ENCODE data around the gene GABRA4. TPM values are rescaled to one million over a fixed set of nuclear protein-coding genes. Genes with fewer than 3 reads are reported as not detected.

The GABRA4 gene
- total and polyA plus RNA-seq, 12 donors, result 2.4 to 57.1 (median 25.4) TPM

DNA sequence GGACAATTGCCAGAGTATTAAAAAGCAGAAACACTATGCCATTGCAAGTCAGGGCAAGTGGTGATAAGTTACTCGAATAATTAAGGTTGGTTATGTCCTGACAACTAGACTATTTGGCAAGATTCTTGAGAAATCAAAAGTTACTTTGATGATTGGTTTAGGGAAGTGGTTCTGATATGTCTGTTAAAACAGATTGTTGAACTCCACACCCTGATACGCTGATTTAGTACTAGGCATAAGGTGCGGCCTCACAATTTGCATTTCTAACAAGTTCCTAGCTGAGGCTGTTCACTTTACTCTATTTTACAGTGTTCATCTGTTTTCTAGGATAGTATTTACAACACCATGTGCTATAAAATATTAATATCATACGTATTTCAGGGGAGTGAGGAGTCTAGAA is 12.5 kb downstream of the GABRA4 start:
- DNase-seq (no peak), ATAC-seq (no peak)
- no peaks in the 10 kb centered on the region for H3K9me3 ChIP-seq
- H3K27ac ChIP-seq, result no peak overlapping the region
- 81 to 84% methylated on average over 4 of the region's 4 CpGs for WGBS, 2 donors
- H3K4me3 ChIP-seq, result no peak overlapping the region
- no peaks in the 10 kb centered on the region for H3K36me3 ChIP-seq
- intact Hi-C loops (cut with DNase I), result loop anchor here in 1 of 10 donors (1.0 kb wide), 1 partner anchor 27 kb away; no protein-coding TSS in a partner anchor
- H3K4me1 ChIP-seq, result peaks cover 0 to 2% (median 0%) of the 10 kb centered on the region in 9 donors
- H3K27me3 ChIP-seq, result no peaks in the 10 kb centered on the region
- TF ChIP-seq, protein P1, sequence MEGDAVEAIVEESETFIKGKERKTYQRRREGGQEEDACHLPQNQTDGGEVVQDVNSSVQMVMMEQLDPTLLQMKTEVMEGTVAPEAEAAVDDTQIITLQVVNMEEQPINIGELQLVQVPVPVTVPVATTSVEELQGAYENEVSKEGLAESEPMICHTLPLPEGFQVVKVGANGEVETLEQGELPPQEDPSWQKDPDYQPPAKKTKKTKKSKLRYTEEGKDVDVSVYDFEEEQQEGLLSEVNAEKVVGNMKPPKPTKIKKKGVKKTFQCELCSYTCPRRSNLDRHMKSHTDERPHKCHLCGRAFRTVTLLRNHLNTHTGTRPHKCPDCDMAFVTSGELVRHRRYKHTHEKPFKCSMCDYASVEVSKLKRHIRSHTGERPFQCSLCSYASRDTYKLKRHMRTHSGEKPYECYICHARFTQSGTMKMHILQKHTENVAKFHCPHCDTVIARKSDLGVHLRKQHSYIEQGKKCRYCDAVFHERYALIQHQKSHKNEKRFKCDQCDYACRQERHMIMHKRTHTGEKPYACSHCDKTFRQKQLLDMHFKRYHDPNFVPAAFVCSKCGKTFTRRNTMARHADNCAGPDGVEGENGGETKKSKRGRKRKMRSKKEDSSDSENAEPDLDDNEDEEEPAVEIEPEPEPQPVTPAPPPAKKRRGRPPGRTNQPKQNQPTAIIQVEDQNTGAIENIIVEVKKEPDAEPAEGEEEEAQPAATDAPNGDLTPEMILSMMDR (IDR thresholded peaks at IDR 0.05), result no peak

DNA sequence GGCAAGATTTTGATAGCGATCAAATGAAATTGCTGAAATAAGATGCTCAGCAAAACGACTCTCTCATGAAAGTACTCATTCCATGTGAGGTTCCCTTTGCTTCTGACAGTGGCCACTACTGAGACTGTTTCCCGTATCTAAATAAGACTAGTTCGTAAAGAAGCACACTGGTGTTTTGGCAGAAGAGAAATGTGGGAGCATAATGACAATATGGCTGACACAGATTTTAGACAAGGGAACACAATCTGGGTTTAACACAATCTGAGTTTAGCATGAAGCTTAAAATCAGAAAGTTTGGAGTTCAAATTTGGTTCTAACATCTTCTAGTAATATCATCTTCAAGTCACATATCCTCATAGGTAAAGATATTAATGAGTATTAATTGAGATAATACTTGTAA is 13.7 kb downstream of the GABRA4 start:
- H3K4me1 ChIP-seq, result peaks cover 0 to 9% (median 0%) of the 10 kb centered on the region in 9 donors
- ATAC-seq (no peak), DNase-seq (no peak)
- H3K9me3 ChIP-seq, result no peaks in the 10 kb centered on the region
- H3K4me3 ChIP-seq, result no peak overlapping the region
- TF ChIP-seq, protein P1 (IDR thresholded peaks at IDR 0.05), result no peak
- intact Hi-C loops (cut with DNase I), result no loop called here
- H3K27me3 ChIP-seq, result no peaks in the 10 kb centered on the region
- no peaks in the 10 kb centered on the region for H3K36me3 ChIP-seq
- no peak overlapping the region for H3K27ac ChIP-seq
- WGBS, 2 donors, result 85 to 86% methylated on average over 4 of the region's 4 CpGs

DNA sequence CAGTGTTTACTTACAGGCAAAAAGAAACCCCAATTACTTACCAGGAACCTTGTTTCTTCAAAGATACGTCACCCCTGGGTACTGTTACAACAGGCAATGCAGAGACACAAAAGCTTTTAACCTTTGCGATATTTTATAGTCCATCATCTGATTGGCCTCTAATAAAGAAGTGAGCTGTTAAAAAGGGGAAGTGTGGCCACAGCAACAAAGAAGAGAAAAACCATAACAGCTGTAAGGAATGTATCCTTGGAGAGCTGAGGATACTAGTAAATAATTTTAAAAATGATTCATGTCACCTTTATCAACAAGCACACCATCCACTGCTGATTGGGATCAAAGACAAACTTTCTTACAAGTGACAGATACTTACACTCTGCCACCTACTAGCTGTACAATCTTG is 14.1 kb downstream of the GABRA4 start:
- H3K27me3 ChIP-seq, result no peaks in the 10 kb centered on the region
- DNase-seq, result no peak
- no peak overlapping the region for H3K27ac ChIP-seq
- TF ChIP-seq, protein P1 (IDR thresholded peaks at IDR 0.05), result no peak
- no peak for ATAC-seq
- H3K4me1 ChIP-seq, result peaks cover 0 to 9% (median 0%) of the 10 kb centered on the region in 9 donors
- H3K36me3 ChIP-seq, result no peaks in the 10 kb centered on the region
- intact Hi-C loops (cut with DNase I), result no loop called here
- H3K9me3 ChIP-seq, result no peaks in the 10 kb centered on the region
- WGBS, 2 donors, result 77 to 81% methylated on average over 2 of the region's 2 CpGs
- H3K4me3 ChIP-seq, result no peak overlapping the region

DNA sequence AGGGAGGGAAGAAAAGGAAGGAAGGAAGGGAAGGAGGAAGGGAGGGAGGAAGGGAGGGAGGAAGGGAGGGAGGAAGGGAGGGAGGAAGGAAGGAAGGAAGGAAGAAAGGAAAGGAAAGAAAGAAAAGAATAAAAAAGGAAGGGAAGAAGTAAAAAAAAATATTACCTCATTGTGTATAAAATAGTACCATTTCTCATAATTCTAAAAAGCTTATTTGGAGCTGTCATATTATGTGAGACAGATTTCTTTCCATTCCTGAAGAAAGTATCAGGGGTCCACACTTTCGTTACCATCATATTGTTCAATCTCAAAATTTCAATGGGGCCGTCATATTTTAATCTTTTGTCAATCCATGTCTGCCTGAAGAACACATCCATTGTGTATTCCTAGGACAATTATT is 16.1 kb downstream of the GABRA4 start:
- H3K9me3 ChIP-seq, result no peaks in the 10 kb centered on the region
- intact Hi-C loops (cut with DNase I), result no loop called here
- ATAC-seq, result no peak

More for the DNA sequence above, 16.1 kb downstream of the GABRA4 start:
- 85 to 88% methylated on average over 2 of the region's 2 CpGs for WGBS, 2 donors
- TF ChIP-seq, protein P1 (IDR thresholded peaks at IDR 0.05), result no peak
- no peak for DNase-seq
- Histone ChIP-seq H3K4me3 (no peak overlapping the region), H3K27ac (no peak overlapping the region), H3K27me3 (no peaks in the 10 kb centered on the region), H3K4me1 (peaks cover 0 to 9% (median 0%) of the 10 kb centered on the region in 9 donors), H3K36me3 (no peaks in the 10 kb centered on the region)
